Sigmoid colon (tissue), 7 donors: ENCODE data around the gene MDP1. TPM values are rescaled to one million over a fixed set of nuclear protein-coding genes. Genes with fewer than 3 reads are reported as not detected.

Experiments used
- DNase-seq: peaks from one replicate; pipeline ENCODE4 v3.0.0-alpha.2; 2019
- H3K27ac ChIP-seq, 4 donors: fragments of 200-600 bp; sonication (generic); one replicate each; pipeline ENCODE4 v1.5.1; 2016 to 2019; ENCODE audit warnings: mild to moderate bottlenecking in 1 of 4
- H3K27me3 ChIP-seq, 3 donors: fragments of 200-600 bp; sonication (generic); one replicate each; pipeline ENCODE4 v1.5.1; 2019; ENCODE audit warnings: mild to moderate bottlenecking in 1 of 3
- H3K36me3 ChIP-seq, 4 donors: fragments of 200-600 bp; sonication (generic); one replicate each; pipeline ENCODE4 v1.5.1; 2016 to 2019
- H3K4me1 ChIP-seq, 4 donors: fragments of 200-600 bp; sonication (generic); one replicate each; pipeline ENCODE4 v1.5.1; 2017 to 2019
- H3K4me3 ChIP-seq, 4 donors: fragments of 200-600 bp; sonication (generic); one replicate each; pipeline ENCODE4 v1.5.1; 2017 to 2019; ENCODE audit warnings: mild to moderate bottlenecking in 2 of 4, moderate library complexity in 1 of 4
- H3K9me3 ChIP-seq, 4 donors: fragments of 200-600 bp in 3 of 4; sonication (generic) in 3 of 4; one replicate each; pipeline versions ENCODE4 v1.5.1 to v1.6.1; 2013 to 2019
- EP300 ChIP-seq, 4 donors: sonication (generic); formaldehyde crosslinking; IDR thresholded peaks; one replicate each; pipeline ENCODE4 v1.6.1; 2017; ENCODE audit warnings: antibody characterized with exemption in 4 of 4
- POLR2A ChIP-seq, 2 donors: fragments of 450-650 bp; IDR thresholded peaks; one replicate each; pipeline ENCODE4 v1.6.1; 2016; ENCODE audit warnings: antibody characterized with exemption in 2 of 2, mild to moderate bottlenecking in 2 of 2, moderate library complexity in 2 of 2
- POLR2AphosphoS5 ChIP-seq, 4 donors: sonication (generic); formaldehyde crosslinking; IDR thresholded peaks; one replicate each; pipeline ENCODE4 v1.6.1; 2017; ENCODE audit warnings: antibody characterized with exemption in 4 of 4
- WGBS, 2 donors: extraction: QIAGEN DNeasy Blood & Tissue Kit; methylation state at CpG; one replicate each; pipeline ENCODE4 v1.1.7; 2013; 5-methylcytosine and 5-hydroxymethylcytosine counted together
- intact Hi-C: fragments of 100-400 bp; cut with DNase I; formaldehyde crosslinking; loops from one replicate; pipeline ENCODE4 v1.15.1; 2023
- polyA plus RNA-seq, 3 donors: library from polyadenylated mRNA; stranded (reverse); fragments of 200-250 nt; gene quantifications; one replicate each; pipeline ENCODE4 v1.2.3, GENCODE V29; 2013
- total RNA-seq, 4 donors: library from RNA; depleted of rRNA; stranded (reverse); fragments of >200 nt; gene quantifications; one replicate each; pipeline ENCODE4 v1.1.0, GENCODE V29; 2016
- TF ChIP-seq, protein P1 (sequence below), 4 experiments: fragments of 450-650 bp in 3 of 4; fragments of 200-600 bp in 1 of 4; IDR thresholded peaks; one replicate each; pipeline ENCODE4 v1.5.1; 2016 to 2019; ENCODE audit warnings: antibody characterized with exemption in 4 of 4, mild to moderate bottlenecking in 3 of 4, moderate library complexity in 2 of 4
- donor health status: healthy with polysubstance abuse.
- donor health status: Bipolar disorder and iron deficiency.
- donor health status: healthy.

The MDP1 gene
- total and polyA plus RNA-seq, 7 donors = 15.1 to 34.2 (median 28.8) TPM

DNA sequence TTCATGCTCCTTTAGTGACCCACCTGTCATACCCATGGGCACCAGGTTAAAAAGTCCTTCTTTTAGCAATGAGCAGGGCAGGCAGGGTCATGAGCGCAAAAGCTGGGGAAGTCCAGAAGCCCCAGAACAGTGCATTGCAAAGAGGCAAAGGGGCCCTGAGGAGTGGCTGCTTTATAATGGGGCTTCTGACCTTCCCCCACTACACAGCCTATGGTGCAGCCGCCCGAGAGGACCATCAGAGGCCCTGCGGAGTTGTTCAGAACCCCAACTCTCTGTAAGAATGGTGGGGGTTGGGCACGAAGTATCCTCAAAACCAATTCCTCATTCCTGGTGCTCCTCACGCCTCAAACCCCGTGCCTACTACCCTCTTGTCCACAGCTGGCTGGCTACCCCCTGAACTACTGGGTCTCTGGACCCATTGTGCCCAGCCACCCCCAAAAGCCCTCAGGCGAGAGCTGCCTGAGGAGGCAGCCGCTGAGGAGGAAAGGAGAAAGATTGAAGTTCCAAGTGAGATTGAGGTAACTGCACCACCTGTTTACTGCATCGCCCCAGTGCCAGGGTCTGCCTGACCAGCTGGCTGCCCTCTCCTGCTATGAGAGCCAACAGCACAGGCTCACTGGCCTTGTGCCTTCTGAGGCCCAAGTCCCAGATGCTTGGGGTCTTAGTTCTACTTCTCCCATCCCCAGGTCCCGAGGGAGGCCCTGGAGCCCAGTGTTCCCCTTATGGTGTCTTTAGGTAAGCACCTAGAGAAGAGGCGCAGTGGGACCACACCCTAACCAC lies 37.3 kb downstream of the MDP1 start:
- Histone ChIP-seq H3K27me3 (no peaks in the 10 kb centered on the region), H3K27ac (peak overlapping the region; percentile 64 to 93 (median 87)), H3K4me1 (peaks cover 0 to 20% (median 19%) of the 10 kb centered on the region in 4 donors), H3K4me3 (no peak overlapping the region), H3K36me3 (peaks cover 6 to 51% (median 17%) of the 10 kb centered on the region in 4 donors), H3K9me3 (no peaks in the 10 kb centered on the region)
- intact Hi-C loops = no loop called here
- WGBS, 2 donors = 92% methylated on average over 12 of the region's 12 CpGs
- TF ChIP-seq EP300 (IDR thresholded peaks at IDR 0.05) (no peak), POLR2A (IDR thresholded peaks at IDR 0.05) (no peak), POLR2AphosphoS5 (IDR thresholded peaks at IDR 0.05) (no peak)
- TF ChIP-seq, protein P1, sequence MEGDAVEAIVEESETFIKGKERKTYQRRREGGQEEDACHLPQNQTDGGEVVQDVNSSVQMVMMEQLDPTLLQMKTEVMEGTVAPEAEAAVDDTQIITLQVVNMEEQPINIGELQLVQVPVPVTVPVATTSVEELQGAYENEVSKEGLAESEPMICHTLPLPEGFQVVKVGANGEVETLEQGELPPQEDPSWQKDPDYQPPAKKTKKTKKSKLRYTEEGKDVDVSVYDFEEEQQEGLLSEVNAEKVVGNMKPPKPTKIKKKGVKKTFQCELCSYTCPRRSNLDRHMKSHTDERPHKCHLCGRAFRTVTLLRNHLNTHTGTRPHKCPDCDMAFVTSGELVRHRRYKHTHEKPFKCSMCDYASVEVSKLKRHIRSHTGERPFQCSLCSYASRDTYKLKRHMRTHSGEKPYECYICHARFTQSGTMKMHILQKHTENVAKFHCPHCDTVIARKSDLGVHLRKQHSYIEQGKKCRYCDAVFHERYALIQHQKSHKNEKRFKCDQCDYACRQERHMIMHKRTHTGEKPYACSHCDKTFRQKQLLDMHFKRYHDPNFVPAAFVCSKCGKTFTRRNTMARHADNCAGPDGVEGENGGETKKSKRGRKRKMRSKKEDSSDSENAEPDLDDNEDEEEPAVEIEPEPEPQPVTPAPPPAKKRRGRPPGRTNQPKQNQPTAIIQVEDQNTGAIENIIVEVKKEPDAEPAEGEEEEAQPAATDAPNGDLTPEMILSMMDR (IDR thresholded peaks at IDR 0.05) = no peak
- no peak for DNase-seq

DNA sequence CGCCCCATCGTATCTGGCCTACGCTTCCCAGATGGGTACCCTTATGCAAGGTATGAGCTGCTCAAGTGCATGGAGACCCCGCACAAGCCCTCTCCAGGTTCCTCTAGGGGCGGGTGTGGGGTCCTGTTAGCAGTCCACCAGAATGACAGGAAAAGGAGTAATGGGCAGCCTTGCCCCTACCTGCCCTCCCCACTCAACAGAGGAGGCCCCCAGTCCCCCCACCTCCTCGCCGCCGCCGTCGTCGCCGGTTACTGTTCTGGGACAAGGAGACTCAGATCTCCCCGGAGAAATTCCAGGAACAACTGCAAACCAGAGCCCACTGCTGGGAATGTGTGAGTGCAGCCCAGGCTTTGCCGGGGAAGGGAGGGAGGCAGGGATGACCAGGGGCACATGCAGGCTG lies 38.0 kb downstream of the MDP1 start:
- intact Hi-C loops = no loop called here
- no peaks in the 10 kb centered on the region for H3K27me3 ChIP-seq
- peak overlapping the region in 2 of 4 donors; percentile 88 to 93 for H3K27ac ChIP-seq
- 95 to 96% methylated on average over 14 of the region's 14 CpGs for WGBS, 2 donors
- H3K4me3 ChIP-seq = no peak overlapping the region
- peaks cover 5 to 44% (median 11%) of the 10 kb centered on the region in 4 donors for H3K36me3 ChIP-seq
- peaks cover 0 to 23% (median 19%) of the 10 kb centered on the region in 4 donors for H3K4me1 ChIP-seq
- TF ChIP-seq POLR2A (IDR thresholded peaks at IDR 0.05) (no peak), POLR2AphosphoS5 (IDR thresholded peaks at IDR 0.05) (no peak)
- TF ChIP-seq, protein P1 (IDR thresholded peaks at IDR 0.05) = no peak
- DNase-seq = no peak
- H3K9me3 ChIP-seq = no peaks in the 10 kb centered on the region

DNA sequence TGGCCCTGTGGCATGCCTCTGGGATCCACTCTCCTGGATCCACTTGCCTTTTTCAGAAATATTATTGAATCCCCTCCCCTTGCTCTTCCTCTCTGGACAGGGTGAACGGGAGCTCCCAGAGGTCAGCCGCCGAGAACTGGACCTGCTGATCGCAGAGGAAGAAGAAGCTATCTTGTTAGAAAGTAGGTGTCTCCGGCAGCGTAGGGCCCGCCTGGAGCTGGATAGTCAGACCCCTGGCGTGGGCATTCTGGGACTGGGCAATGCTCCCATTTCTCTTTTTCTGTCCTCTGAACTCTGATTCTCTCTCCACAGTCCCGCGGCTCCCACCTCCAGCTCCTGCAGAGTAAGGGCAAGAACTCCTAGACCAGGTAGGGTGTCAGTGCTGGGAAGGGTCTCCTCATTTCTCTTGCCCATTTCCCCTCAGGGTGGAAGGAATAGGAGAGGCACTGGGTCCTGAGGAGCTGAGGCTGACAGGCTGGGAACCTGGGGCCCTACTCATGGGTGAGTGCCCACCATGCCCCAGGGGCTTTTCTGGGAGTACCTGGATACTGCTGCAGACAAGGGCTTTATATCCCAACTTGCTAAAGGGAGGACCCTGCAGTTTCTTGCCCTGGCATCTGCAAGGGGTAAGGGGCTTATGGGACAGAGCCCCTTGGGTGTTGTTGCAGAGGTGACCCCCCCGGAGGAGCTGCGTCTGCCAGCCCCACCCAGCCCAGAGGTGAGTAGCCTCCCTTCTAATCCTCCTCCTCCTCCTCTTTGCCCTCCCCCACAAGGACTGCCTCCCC lies 38.6 kb downstream of the MDP1 start:
- DNase-seq = no peak
- 91% methylated on average over 12 of the region's 12 CpGs for WGBS, 2 donors
- Histone ChIP-seq H3K4me3 (no peak overlapping the region), H3K9me3 (no peaks in the 10 kb centered on the region), H3K27me3 (no peaks in the 10 kb centered on the region), H3K4me1 (peaks cover 0 to 29% (median 26%) of the 10 kb centered on the region in 4 donors), H3K27ac (no peak overlapping the region), H3K36me3 (peaks cover 4 to 37% (median 8%) of the 10 kb centered on the region in 4 donors)
- no peak for TF ChIP-seq POLR2A (IDR thresholded peaks at IDR 0.05)
- no peak for TF ChIP-seq POLR2AphosphoS5 (IDR thresholded peaks at IDR 0.05)
- TF ChIP-seq, protein P1 (IDR thresholded peaks at IDR 0.05) = no peak
- TF ChIP-seq EP300 (IDR thresholded peaks at IDR 0.05) = no peak
- intact Hi-C loops = no loop called here

DNA sequence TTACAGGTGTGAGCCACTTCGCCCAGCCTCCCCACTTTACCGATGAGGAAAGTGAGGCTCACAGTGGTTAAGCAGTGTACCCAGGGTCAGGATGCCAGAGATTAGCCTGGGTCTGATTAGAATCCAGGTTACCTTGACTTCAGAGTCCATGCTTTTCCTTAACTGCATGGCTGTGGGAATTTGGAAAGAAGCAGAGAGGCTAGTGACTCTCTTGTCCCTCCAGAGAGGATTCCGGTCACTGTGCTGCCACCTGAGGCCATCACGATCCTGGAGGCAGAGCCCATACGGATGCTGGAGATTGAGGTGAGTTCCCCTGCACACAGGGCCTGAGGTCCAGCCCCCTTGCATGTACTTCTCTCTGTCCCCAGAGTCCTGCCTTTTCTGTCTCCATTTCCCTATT lies 39.3 kb downstream of the MDP1 start:
- H3K27me3 ChIP-seq = no peaks in the 10 kb centered on the region
- TF ChIP-seq EP300 (IDR thresholded peaks at IDR 0.05) (no peak), POLR2AphosphoS5 (IDR thresholded peaks at IDR 0.05) (no peak), POLR2A (IDR thresholded peaks at IDR 0.05) (no peak)
- TF ChIP-seq, protein P1 (IDR thresholded peaks at IDR 0.05) = no peak
- WGBS, 2 donors = 95 to 97% methylated on average over 5 of the region's 5 CpGs
- H3K36me3 ChIP-seq = peaks cover 4 to 32% (median 7%) of the 10 kb centered on the region in 4 donors
- H3K9me3 ChIP-seq = no peaks in the 10 kb centered on the region
- H3K4me3 ChIP-seq = no peak overlapping the region
- intact Hi-C loops = no loop called here
- no peak for DNase-seq
- H3K27ac ChIP-seq = no peak overlapping the region
- peaks cover 0 to 34% (median 31%) of the 10 kb centered on the region in 4 donors for H3K4me1 ChIP-seq
